Adrenal gland (tissue), 12 donors: ENCODE measurements around the gene TIMP2. TPM values are rescaled to one million over a fixed set of nuclear protein-coding genes. Genes with fewer than 3 reads are reported as not detected.

Experiments
- DNase-seq, 7 donors: peaks; one replicate each; pipeline ENCODE4 v3.0.0-alpha.2; 2019 to 2020
- H3K27ac ChIP-seq, 5 donors: fragments of 200-600 bp; sonication (generic) in 4 of 5; 1 replicate in 3 of 5; 2 replicates in 2 of 5; pipeline versions ENCODE4 v1.5.1 to v1.8.0; 2016 to 2020; ENCODE audit warnings: mild to moderate bottlenecking in 1 of 5
- H3K27me3 ChIP-seq: fragments of 200-600 bp; 2 replicates; pipeline ENCODE4 v1.8.0; 2021
- H3K36me3 ChIP-seq, 2 donors: fragments of 200-600 bp; replicated peaks in 1 of 2; 1 replicate in 1 of 2; 2 replicates in 1 of 2; pipeline versions ENCODE4 v1.5.1 to v1.8.0; 2018 to 2022
- H3K4me1 ChIP-seq, 2 donors: fragments of 200-600 bp; replicated peaks in 1 of 2; 1 replicate in 1 of 2; 2 replicates in 1 of 2; pipeline versions ENCODE4 v1.5.1 to v1.8.0; 2018 to 2021
- H3K4me3 ChIP-seq, 4 donors: fragments of 200-600 bp; sonication (generic) in 3 of 4; one replicate each; pipeline ENCODE4 v1.5.1; 2016 to 2018
- H3K9me3 ChIP-seq, 3 donors: fragments of 200-600 bp; sonication (generic) in 1 of 3; replicated peaks in 1 of 3; 1 replicate in 2 of 3; 2 replicates in 1 of 3; pipeline versions ENCODE4 v1.5.1 to v1.8.0; 2016 to 2021
- POLR2A ChIP-seq, 2 donors: fragments of 450-650 bp; IDR thresholded peaks; one replicate each; pipeline ENCODE4 v1.6.1; 2017; ENCODE audit warnings: antibody characterized with exemption in 2 of 2, mild to moderate bottlenecking in 2 of 2, moderate library complexity in 1 of 2
- WGBS, 4 donors: extraction: QIAGEN DNeasy Blood & Tissue Kit in 2 of 4; methylation state at CpG; one replicate each; pipeline versions ENCODE4 v1.1.5 to v1.1.7; 2013 to 2017; 5-methylcytosine and 5-hydroxymethylcytosine counted together
- intact Hi-C, 2 donors: fragments of 100-400 bp; cut with DNase I; formaldehyde crosslinking; loops; one replicate each; pipeline versions ENCODE4 v1.14.1 to v1.15.0; 2022 to 2023
- polyA plus RNA-seq, 3 donors: library from polyadenylated mRNA; stranded (reverse); fragments of 200-250 nt in 2 of 3; fragments of 350-450 nt in 1 of 3; fragmentation: Illumina TruSeq in 1 of 3; extraction: RNeasy Lipid Tissue Mini Kit (QIAGEN cat#74804) in 1 of 3; gene quantifications; one replicate each; pipeline ENCODE4 v1.2.3, GENCODE V29; 2013 to 2014
- total RNA-seq, 9 donors: library from RNA; depleted of rRNA in 4 of 9; stranded (reverse); fragments of >200 nt in 4 of 9; fragments of 120-200 nt in 1 of 9; fragmentation: NEBNext Ultra II Directional in 1 of 9; extraction: Animal tissue kit (Norgen Biotek cat#: 25700) in 1 of 9; gene quantifications; one replicate each; pipeline versions ENCODE4 v1.1.0 to v1.2.4, GENCODE V29; 2013 to 2023
- TF ChIP-seq, protein P1 (sequence below), 6 experiments: fragments of 450-650 bp in 4 of 6; fragments of 200-600 bp in 2 of 6; sonication (generic) in 1 of 6; IDR thresholded peaks; 1 replicate in 5 of 6; 2 replicates in 1 of 6; pipeline versions ENCODE4 v1.5.1 to v1.8.0; 2016 to 2021; ENCODE audit warnings: antibody characterized with exemption in 6 of 6, mild to moderate bottlenecking in 2 of 6, moderate library complexity in 1 of 6
- donor health status: healthy with polysubstance abuse.
- donor health status: Bipolar disorder and iron deficiency.
- donor health status: DM: yes; HTN: yes; CAD: no.
- donor health status: DM: no; HTN: no; CAD: no.
- donor health status: DM: no; HTN: no; CAD: no.
- donor health status: DM: yes; HTN: yes; CAD: no.

The TIMP2 gene
- total and polyA plus RNA-seq, 12 donors = 20.2 to 275 (median 176) TPM

DNA sequence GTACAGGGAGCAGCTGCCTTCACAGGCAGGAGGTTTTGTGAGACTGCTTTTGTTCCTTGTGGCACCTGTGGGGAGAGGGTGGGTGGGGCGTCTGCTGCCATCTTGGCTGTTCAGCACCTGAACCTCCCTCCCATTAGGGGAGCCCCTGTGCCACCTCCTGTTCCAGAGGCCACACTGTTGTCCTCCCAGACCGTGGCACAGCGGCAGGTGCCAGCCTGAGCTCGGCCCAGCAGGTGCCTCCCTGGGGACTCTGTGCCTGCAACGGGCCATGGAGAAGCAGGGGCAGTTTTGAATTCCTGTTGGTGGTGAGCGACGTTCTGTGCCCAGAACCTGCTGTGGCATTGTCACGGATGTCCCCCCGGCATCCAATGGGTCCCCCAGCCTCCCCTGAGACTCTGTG lies 44.7 kb upstream of the TIMP2 start:
- H3K9me3 ChIP-seq = no peaks in the 10 kb centered on the region
- H3K27me3 ChIP-seq = no peaks in the 10 kb centered on the region
- TF ChIP-seq, protein P1, sequence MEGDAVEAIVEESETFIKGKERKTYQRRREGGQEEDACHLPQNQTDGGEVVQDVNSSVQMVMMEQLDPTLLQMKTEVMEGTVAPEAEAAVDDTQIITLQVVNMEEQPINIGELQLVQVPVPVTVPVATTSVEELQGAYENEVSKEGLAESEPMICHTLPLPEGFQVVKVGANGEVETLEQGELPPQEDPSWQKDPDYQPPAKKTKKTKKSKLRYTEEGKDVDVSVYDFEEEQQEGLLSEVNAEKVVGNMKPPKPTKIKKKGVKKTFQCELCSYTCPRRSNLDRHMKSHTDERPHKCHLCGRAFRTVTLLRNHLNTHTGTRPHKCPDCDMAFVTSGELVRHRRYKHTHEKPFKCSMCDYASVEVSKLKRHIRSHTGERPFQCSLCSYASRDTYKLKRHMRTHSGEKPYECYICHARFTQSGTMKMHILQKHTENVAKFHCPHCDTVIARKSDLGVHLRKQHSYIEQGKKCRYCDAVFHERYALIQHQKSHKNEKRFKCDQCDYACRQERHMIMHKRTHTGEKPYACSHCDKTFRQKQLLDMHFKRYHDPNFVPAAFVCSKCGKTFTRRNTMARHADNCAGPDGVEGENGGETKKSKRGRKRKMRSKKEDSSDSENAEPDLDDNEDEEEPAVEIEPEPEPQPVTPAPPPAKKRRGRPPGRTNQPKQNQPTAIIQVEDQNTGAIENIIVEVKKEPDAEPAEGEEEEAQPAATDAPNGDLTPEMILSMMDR (IDR thresholded peaks at IDR 0.05) = no peak
- no peak for TF ChIP-seq POLR2A (IDR thresholded peaks at IDR 0.05)
- no peak overlapping the region for H3K27ac ChIP-seq
- intact Hi-C loops = loop anchor here (2.0 to 10.0 kb wide), 3 partner anchors 103 to 475 kb away; no protein-coding TSS in a partner anchor
- peaks cover 0 to 42% of the 10 kb centered on the region in 2 donors for H3K36me3 ChIP-seq
- H3K4me1 ChIP-seq = peaks cover 0 to 15% of the 10 kb centered on the region in 2 donors
- no peak overlapping the region for H3K4me3 ChIP-seq
- DNase-seq = no peak
- 83 to 95% (median 92%) methylated on average over 4 to 9 of the region's 9 CpGs for WGBS, 4 donors

DNA sequence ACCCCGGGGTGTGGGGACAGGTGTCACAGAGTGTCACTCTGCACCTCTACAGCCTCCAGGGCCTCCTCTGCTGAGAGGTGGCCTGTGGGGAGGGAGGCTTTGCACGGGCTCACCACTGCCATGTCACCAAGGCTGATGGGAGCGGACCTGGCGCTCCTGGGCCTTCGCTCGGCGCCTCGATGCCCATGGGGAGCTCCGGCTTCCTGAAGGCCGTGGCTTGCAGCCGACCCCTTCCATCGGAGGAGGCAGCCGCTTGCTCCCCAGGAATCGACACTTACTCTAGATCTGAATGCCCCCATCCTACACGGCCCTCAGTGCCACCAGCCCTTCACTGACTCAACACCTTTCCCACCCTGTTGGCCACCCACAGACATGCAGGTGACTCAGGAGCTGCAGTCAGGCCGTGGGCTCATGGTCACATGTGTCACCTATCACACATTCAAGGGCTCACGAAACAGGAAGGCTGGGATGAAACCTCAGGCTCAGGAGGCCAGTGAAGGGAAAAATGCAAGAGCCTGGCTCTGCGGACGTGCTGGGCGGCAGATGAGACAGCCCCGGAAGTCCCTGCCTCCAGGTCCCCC lies 42.7 kb upstream of the TIMP2 start:
- intact Hi-C loops = loop anchor here in 1 of 2 donors (10.0 kb wide), 1 partner anchor 473 kb away; no protein-coding TSS in a partner anchor
- peaks cover 0 to 33% of the 10 kb centered on the region in 2 donors for H3K36me3 ChIP-seq
- H3K4me1 ChIP-seq = peaks cover 0 to 15% of the 10 kb centered on the region in 2 donors
- DNase-seq = no peak
- no peaks in the 10 kb centered on the region for H3K27me3 ChIP-seq
- H3K9me3 ChIP-seq = no peaks in the 10 kb centered on the region
- 88 to 90% (median 88%) methylated on average over 13 to 21 of the region's 21 CpGs for WGBS, 4 donors
- no peak overlapping the region for H3K4me3 ChIP-seq
- no peak overlapping the region for H3K27ac ChIP-seq
- no peak for TF ChIP-seq POLR2A (IDR thresholded peaks at IDR 0.05)
- TF ChIP-seq, protein P1 (IDR thresholded peaks at IDR 0.05) = no peak

DNA sequence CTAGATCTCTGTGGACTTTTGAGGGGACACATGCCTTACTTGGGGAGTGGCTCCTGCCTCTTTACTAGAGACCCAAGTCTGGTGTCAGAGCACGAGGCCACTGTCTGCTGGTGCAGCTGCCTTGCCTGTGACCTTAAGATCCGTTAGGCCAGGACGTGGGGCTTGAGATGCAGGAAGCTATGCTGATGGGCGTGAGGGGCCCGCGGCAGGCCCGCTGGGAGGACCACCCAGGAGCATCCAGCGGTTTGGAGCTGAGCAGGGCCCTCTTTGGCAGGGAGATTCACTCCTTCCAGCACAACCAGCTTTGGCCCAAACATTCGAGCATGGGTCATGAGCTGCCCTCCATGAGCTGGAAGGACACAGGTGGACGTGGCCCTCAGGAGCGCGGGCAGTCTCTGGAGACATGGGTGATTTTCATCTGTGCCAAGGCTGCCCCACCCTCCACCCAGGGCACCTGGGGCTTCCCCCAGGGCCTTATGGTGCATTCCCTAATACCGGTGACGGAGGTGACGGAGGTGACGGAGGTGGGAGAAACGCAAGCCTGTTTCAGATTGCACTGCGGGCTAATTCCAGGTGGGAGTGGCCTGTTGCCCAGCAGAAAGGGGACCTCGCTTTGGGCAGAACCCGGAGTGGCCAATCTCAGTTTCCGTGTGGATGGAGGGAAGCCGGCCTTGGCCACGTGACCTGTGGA lies 41.9 kb upstream of the TIMP2 start:
- H3K9me3 ChIP-seq = no peaks in the 10 kb centered on the region
- peaks cover 0 to 27% of the 10 kb centered on the region in 2 donors for H3K36me3 ChIP-seq
- no peak overlapping the region for H3K4me3 ChIP-seq
- peak overlapping the region in 1 of 5 donors; percentile 29 for H3K27ac ChIP-seq
- no peak for DNase-seq
- TF ChIP-seq, protein P1 (IDR thresholded peaks at IDR 0.05) = no peak
- TF ChIP-seq POLR2A (IDR thresholded peaks at IDR 0.05) = no peak
- intact Hi-C loops = loop anchor here in 1 of 2 donors (10.0 kb wide), 1 partner anchor 472 kb away; no protein-coding TSS in a partner anchor
- H3K4me1 ChIP-seq = peaks cover 0 to 15% of the 10 kb centered on the region in 2 donors
- 87 to 92% (median 89%) methylated on average over 12 to 23 of the region's 23 CpGs for WGBS, 4 donors
- no peaks in the 10 kb centered on the region for H3K27me3 ChIP-seq

DNA sequence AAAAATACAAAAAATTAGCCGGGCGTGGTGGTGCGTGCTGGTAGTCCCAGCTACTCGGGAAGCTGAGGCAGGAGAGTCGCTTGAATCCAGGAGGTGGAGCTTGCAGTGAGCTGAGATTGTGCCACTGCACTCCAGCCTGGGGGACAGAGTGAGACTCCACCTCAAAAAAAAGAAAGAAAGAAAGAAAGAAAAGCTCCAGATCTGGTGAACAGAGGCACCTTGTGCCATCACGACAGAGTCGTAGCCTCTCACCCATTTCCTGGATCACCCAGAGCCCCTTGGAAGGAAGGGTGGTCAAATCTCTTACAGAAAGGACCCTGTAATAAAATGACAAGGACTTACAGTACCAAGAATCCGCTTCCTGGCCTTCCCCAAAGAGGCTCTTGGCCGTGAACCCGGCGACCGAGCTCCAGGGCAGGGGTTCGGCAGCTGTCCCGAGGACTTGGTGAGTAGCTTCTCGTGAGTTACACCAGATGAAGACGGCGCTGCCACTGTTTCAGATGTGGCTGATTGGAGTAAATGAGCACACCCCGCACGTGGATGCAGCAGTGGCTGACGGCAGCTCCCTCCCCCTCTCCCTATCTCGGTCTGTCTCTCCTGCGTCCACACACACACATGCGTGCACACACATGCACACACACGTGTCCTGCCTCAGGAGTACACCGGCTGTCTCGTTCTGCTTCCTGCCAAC lies 41.1 kb upstream of the TIMP2 start:
- no peak overlapping the region for H3K4me3 ChIP-seq
- no peaks in the 10 kb centered on the region for H3K27me3 ChIP-seq
- intact Hi-C loops = loop anchor here in 1 of 2 donors (10.0 kb wide), 1 partner anchor 471 kb away; no protein-coding TSS in a partner anchor
- peaks cover 0 to 22% of the 10 kb centered on the region in 2 donors for H3K36me3 ChIP-seq
- no peaks in the 10 kb centered on the region for H3K9me3 ChIP-seq
- whole genome bisulfite sequencing, 4 donors = 85 to 89% (median 89%) methylated on average over 26 of the region's 26 CpGs
- peak overlapping the region in 1 of 5 donors; percentile 29 for H3K27ac ChIP-seq
- no peak for TF ChIP-seq POLR2A (IDR thresholded peaks at IDR 0.05)
- TF ChIP-seq, protein P1 (IDR thresholded peaks at IDR 0.05) = no peak
- peak in 1 of 7 donors; percentile 69 for DNase-seq
- peaks cover 0 to 11% of the 10 kb centered on the region in 2 donors for H3K4me1 ChIP-seq
